H9 (cell line): ENCODE measurements around the gene RLN3. TPM values are rescaled to one million over a fixed set of nuclear protein-coding genes. Genes with fewer than 3 reads are reported as not detected.

Experiments used
- DNase-seq: peaks from one replicate; pipeline ENCODE4 v3.0.0-alpha.2; 2017
- H2AFZ ChIP-seq: one replicate; pipeline ENCODE4 v1.6.1; 2013; ENCODE audit warnings: mild to moderate bottlenecking, low read length, control low read depth, moderate library complexity
- H2AK5ac ChIP-seq: 2 replicates; pipeline ENCODE4 v1.6.1; 2013; ENCODE audit warnings: low read length, control low read depth, mixed read lengths; ENCODE audit not compliant: insufficient read length
- H2BK120ac ChIP-seq: one replicate; pipeline ENCODE4 v1.6.1; 2013; ENCODE audit warnings: low read depth, mild to moderate bottlenecking, low read length, control low read depth, inconsistent platforms; ENCODE audit not compliant: poor library complexity, severe bottlenecking
- H2BK12ac ChIP-seq: 2 replicates; pipeline ENCODE4 v1.6.1; 2013; ENCODE audit warnings: low read length, control low read depth, mixed read lengths, low read depth; ENCODE audit not compliant: insufficient read length
- H2BK15ac ChIP-seq: 2 replicates; pipeline ENCODE4 v1.6.1; 2013; ENCODE audit warnings: low read depth, low read length, control low read depth
- H2BK20ac ChIP-seq: one replicate; pipeline ENCODE4 v1.6.1; 2013; ENCODE audit warnings: low read depth, mild to moderate bottlenecking, low read length, control low read depth, inconsistent platforms; ENCODE audit not compliant: poor library complexity, severe bottlenecking
- H2BK5ac ChIP-seq: 2 replicates; pipeline ENCODE4 v1.6.1; 2013; ENCODE audit warnings: low read length, control low read depth, mixed read lengths; ENCODE audit not compliant: insufficient read length
- H3K14ac ChIP-seq: 2 replicates; pipeline ENCODE4 v1.6.1; 2013; ENCODE audit warnings: low read length, control low read depth; ENCODE audit not compliant: insufficient read depth
- H3K18ac ChIP-seq: 2 replicates; pipeline ENCODE4 v1.6.1; 2013; ENCODE audit warnings: low read depth, mild to moderate bottlenecking, mixed read lengths, low read length, control low read depth; ENCODE audit not compliant: insufficient read length
- H3K23ac ChIP-seq: 2 replicates; pipeline ENCODE4 v1.6.1; 2013; ENCODE audit warnings: low read length, control low read depth, mixed read lengths, low read depth; ENCODE audit not compliant: insufficient read length
- H3K23me2 ChIP-seq: 2 replicates; pipeline ENCODE4 v1.6.1; 2013; ENCODE audit warnings: low read depth, mild to moderate bottlenecking, mixed read lengths, low read length, control low read depth; ENCODE audit not compliant: insufficient read length, poor library complexity, severe bottlenecking
- H3K27ac ChIP-seq: 2 replicates; pipeline ENCODE4 v1.5.1; 2013; ENCODE audit warnings: low read length, control low read depth, mixed read lengths, low read depth; ENCODE audit not compliant: insufficient read length
- H3K27me3 ChIP-seq: 2 replicates; pipeline ENCODE4 v1.6.1; 2013; ENCODE audit warnings: low read length, control low read depth, inconsistent platforms; ENCODE audit not compliant: insufficient read depth
- H3K4ac ChIP-seq: 2 replicates; pipeline ENCODE4 v1.6.1; 2013; ENCODE audit warnings: low read depth, mild to moderate bottlenecking, control low read depth, inconsistent platforms, low read length, moderate library complexity
- H3K4me1 ChIP-seq: 2 replicates; pipeline ENCODE4 v1.6.1; 2013; ENCODE audit warnings: low read length, control low read depth, inconsistent platforms; ENCODE audit not compliant: insufficient read depth
- H3K4me2 ChIP-seq: 2 replicates; pipeline ENCODE4 v1.6.1; 2013; ENCODE audit warnings: low read length, control low read depth, mixed read lengths; ENCODE audit not compliant: insufficient read length, insufficient read depth
- H3K56ac ChIP-seq: 2 replicates; pipeline ENCODE4 v1.6.1; 2013; ENCODE audit warnings: low read depth, mild to moderate bottlenecking, mixed read lengths, low read length, control low read depth; ENCODE audit not compliant: insufficient read length
- H3K79me1 ChIP-seq: 2 replicates; pipeline ENCODE4 v1.6.1; 2013; ENCODE audit warnings: low read depth, mild to moderate bottlenecking, moderate library complexity, low read length, control low read depth, inconsistent platforms; ENCODE audit not compliant: insufficient read depth, poor library complexity, severe bottlenecking
- H3K79me2 ChIP-seq: 2 replicates; pipeline ENCODE4 v1.6.1; 2013; ENCODE audit warnings: low read length, control low read depth, inconsistent platforms; ENCODE audit not compliant: insufficient read depth
- H3K9ac ChIP-seq: 2 replicates; pipeline ENCODE4 v1.6.1; 2013; ENCODE audit warnings: low read length, control low read depth, mixed read lengths; ENCODE audit not compliant: insufficient read length; ENCODE audit errors: extremely low read depth
- H3K9me3 ChIP-seq: one replicate; pipeline ENCODE4 v1.6.1; 2013; ENCODE audit warnings: low read depth, low read length, inconsistent platforms; ENCODE audit not compliant: control insufficient read depth
- H3T11ph ChIP-seq: one replicate; pipeline ENCODE4 v1.6.1; 2013; ENCODE audit warnings: mild to moderate bottlenecking, low read length, control low read depth, inconsistent platforms
- H4K20me1 ChIP-seq: one replicate; pipeline ENCODE4 v1.6.1; 2013; ENCODE audit not compliant: control insufficient read depth, insufficient read length, insufficient read depth
- H4K5ac ChIP-seq: 2 replicates; pipeline ENCODE4 v1.6.1; 2013; ENCODE audit warnings: low read depth, mild to moderate bottlenecking, mixed read lengths, low read length, control low read depth; ENCODE audit not compliant: insufficient read length
- H4K8ac ChIP-seq: replicated peaks from 2 replicates; pipeline ENCODE4 v1.6.1; 2013; ENCODE audit warnings: low read length, control low read depth, mixed read lengths, low read depth; ENCODE audit not compliant: insufficient read length
- H4K91ac ChIP-seq: 2 replicates; pipeline ENCODE4 v1.6.1; 2013; ENCODE audit warnings: low read depth, mild to moderate bottlenecking, moderate library complexity, mixed read lengths, low read length, control low read depth; ENCODE audit not compliant: insufficient read length
- H3K27ac Mint-ChIP-seq, 3 experiments: 2 replicates in 2 of 3; 3 replicates in 1 of 3; pipeline ENCODE4 v1.8.0; 2020 to 2021; ENCODE audit warnings: mixed read lengths in 3 of 3, mild to moderate bottlenecking in 1 of 3, moderate library complexity in 1 of 3
- H3K27me3 Mint-ChIP-seq: 2 replicates; pipeline ENCODE4 v1.8.0; 2021; ENCODE audit warnings: low read depth, mild to moderate bottlenecking, moderate library complexity, mixed read lengths
- H3K36me3 Mint-ChIP-seq, 3 experiments: 2 replicates in 2 of 3; 3 replicates in 1 of 3; pipeline ENCODE4 v1.8.0; 2020 to 2021; ENCODE audit warnings: low read depth in 3 of 3, mixed read lengths in 3 of 3; ENCODE audit not compliant: insufficient read depth in 1 of 3
- H3K4me1 Mint-ChIP-seq, 2 experiments: 2 replicates each; pipeline ENCODE4 v1.8.0; 2020; ENCODE audit warnings: mixed read lengths in 2 of 2
- H3K4me3 Mint-ChIP-seq, 2 experiments: 2 replicates in 1 of 2; 3 replicates in 1 of 2; pipeline ENCODE4 v1.8.0; 2020 to 2021; ENCODE audit warnings: mild to moderate bottlenecking in 2 of 2, mixed read lengths in 2 of 2, moderate library complexity in 1 of 2
- H3K9me3 Mint-ChIP-seq, 2 experiments: 2 replicates in 1 of 2; 3 replicates in 1 of 2; pipeline ENCODE4 v1.8.0; 2020; ENCODE audit warnings: mild to moderate bottlenecking in 2 of 2, mixed read lengths in 2 of 2, moderate library complexity in 1 of 2
- WGBS: extraction: QIAGEN DNeasy Blood & Tissue Kit; methylation state at CpG from one replicate; pipeline ENCODE4 v1.1.7; 2013; ENCODE audit warnings: missing lambda C conversion rate, low lambda C conversion rate, mixed read lengths; ENCODE audit not compliant: insufficient read length; ENCODE audit errors: extremely low coverage; 5-methylcytosine and 5-hydroxymethylcytosine counted together
- total RNA-seq: library from RNA; stranded (reverse); gene quantifications from 2 replicates; pipeline ENCODE4 v1.2.1, GENCODE V29; 2021
- TF ChIP-seq, protein P1 (sequence below): fragments of 200-600 bp; sonication (generic); conservative IDR thresholded peaks from 3 replicates; pipeline ENCODE4 v1.8.0; 2021; ENCODE audit warnings: antibody characterized with exemption, mild to moderate bottlenecking

The RLN3 gene
- total RNA-seq, 1 experiment from 2014 or later = not detected

DNA sequence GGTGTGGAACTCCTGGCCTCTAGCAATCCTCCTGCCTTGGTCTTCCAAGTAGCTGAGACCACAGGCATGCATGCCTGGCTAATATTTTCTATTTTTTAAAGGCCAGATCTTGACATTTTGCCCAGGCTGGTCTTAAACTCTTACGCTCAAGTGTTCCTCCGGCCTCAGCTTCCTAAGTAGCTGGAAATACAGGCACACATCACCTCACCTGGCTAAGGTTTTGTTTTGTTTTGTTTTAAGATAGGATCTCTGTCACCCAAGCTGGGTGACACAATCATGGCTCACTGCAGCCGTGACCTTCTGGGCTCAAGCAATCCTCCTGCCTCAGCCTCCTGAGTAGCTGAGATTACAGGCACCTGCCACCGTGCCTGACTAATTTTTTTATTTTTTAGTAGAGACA is 5.5 kb upstream of the RLN3 start:
- H4K91ac ChIP-seq = no peak overlapping the region
- H3K18ac ChIP-seq = no peak overlapping the region

More for the DNA sequence above, 5.5 kb upstream of the RLN3 start:
- Histone ChIP-seq H3K79me2 (no peaks in the 10 kb centered on the region), H2BK5ac (no peak overlapping the region), H3K4ac (no peak overlapping the region), H3T11ph (no peak overlapping the region), H2BK120ac (no peak overlapping the region), H4K20me1 (no peaks in the 10 kb centered on the region), H2BK20ac (no peak overlapping the region), H3K14ac (no peak overlapping the region), H3K56ac (no peak overlapping the region), H3K4me1 (no peaks in the 10 kb centered on the region), H3K4me2 (no peak overlapping the region), H3K9me3 (no peaks in the 10 kb centered on the region), H2BK15ac (no peak overlapping the region), H4K8ac (no peak overlapping the region), H3K79me1 (no peaks in the 10 kb centered on the region), H2BK12ac (no peak overlapping the region), H3K27me3 (no peaks in the 10 kb centered on the region), H4K5ac (no peak overlapping the region), H3K23me2 (no peaks in the 10 kb centered on the region), H3K23ac (no peak overlapping the region), H3K9ac (no peak overlapping the region), H2AFZ (no peak overlapping the region), H2AK5ac (no peak overlapping the region), H3K27ac (no peak overlapping the region)
- Mint-ChIP-seq H3K27me3 (no peaks in the 10 kb centered on the region), H3K4me3 (no peak overlapping the region), H3K36me3 (no peaks in the 10 kb centered on the region), H3K4me1 (peaks cover 4 to 8% of the 10 kb centered on the region in 2 experiments), H3K9me3 (no peaks in the 10 kb centered on the region; a peak in 2 of 5 replicates), H3K27ac (no peak overlapping the region)
- TF ChIP-seq, protein P1, sequence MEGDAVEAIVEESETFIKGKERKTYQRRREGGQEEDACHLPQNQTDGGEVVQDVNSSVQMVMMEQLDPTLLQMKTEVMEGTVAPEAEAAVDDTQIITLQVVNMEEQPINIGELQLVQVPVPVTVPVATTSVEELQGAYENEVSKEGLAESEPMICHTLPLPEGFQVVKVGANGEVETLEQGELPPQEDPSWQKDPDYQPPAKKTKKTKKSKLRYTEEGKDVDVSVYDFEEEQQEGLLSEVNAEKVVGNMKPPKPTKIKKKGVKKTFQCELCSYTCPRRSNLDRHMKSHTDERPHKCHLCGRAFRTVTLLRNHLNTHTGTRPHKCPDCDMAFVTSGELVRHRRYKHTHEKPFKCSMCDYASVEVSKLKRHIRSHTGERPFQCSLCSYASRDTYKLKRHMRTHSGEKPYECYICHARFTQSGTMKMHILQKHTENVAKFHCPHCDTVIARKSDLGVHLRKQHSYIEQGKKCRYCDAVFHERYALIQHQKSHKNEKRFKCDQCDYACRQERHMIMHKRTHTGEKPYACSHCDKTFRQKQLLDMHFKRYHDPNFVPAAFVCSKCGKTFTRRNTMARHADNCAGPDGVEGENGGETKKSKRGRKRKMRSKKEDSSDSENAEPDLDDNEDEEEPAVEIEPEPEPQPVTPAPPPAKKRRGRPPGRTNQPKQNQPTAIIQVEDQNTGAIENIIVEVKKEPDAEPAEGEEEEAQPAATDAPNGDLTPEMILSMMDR = no peak
- no CpG with 5 or more reads among the region's 4 CpGs for WGBS
- no peak for DNase-seq
